ENCODE measurements around the gene SULT1E1.
"Not testable (repeated sequence)": the region's sequence is repeated elsewhere in the genome, so short reads cannot be mapped to it uniquely, and the experiment has no call there.

The SULT1E1 gene

DNA sequence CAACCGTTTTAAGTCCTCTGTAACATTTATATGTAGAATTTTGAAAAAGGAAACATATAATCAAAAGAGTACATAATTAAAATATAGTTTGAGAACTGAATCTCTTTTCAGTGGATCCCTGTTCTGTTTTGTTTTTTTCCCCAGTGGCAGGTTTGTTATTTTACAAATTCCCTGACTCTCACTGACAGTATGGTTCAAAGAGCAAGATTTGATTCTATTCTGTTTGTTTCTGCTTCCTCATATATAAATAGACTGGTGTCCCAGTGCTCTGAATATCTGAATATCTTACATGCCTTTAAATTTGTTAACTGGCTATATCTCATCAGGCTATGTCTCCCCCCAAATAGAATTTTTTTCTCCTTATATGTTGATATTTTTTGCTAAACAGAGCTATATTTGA is 16.6 kb downstream of the SULT1E1 start:
- DNase-seq (ENCODE audit: low read depth) = no peak

DNA sequence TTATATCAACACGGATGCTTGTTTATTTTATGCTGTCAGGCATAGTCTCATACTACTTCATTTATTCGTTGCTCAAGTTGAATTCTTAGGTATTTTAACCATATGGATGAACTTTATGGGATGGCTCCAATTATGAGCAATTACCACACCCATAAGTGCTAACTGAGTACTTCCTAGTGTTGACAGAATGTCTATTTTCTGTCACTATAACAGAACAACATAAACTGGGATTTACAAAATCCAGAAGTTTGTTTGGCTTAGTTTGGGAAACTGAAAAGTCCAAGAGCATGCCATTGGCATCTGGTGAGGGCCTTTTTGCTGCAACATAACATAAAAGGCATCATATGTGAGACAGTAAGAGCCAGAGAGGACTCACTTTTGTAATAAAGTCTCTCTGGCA is 21.0 kb downstream of the SULT1E1 start:
- DNase-seq (ENCODE audit: low read depth) = no peak

DNA sequence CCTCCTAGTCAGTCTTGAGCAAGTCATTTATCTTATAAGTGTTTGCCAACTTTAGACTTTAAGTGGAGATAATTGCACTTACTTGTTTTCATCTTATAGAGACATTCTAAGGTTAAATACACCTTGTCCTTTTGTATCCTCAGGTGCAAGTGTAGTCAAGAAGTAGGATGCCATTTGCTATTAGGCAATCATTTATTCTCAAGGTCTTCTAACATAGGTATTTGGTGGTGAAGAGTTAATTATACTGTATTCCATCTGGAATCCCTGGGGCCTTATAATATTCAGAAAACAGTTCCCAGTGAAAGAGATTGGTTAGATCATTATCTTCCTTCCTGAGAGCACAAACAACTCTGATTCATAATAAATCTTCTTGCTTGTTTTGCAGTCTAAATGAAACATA is 23.7 kb downstream of the SULT1E1 start:
- DNase-seq (ENCODE audit: low read depth) = no peak

DNA sequence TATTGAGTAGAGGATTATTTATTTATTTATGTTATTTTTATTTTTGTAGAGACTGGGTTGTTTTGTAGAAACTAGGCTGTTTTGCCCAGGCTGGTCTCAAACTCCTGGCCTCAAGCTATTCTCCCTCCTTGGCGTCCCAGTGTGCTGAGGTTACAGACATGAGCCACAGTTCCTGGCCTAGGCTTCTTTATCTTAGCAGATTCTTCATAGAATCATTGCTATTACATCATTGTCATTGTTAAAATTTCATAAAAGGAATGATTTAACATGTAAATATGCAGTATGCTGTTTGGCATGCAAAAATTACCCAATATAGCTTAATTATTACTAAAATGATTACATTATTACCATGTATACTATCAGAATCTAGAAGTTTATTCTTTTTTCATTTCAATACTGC is 24.2 kb downstream of the SULT1E1 start:
- DNase-seq (ENCODE audit: low read depth) = no peak

DNA sequence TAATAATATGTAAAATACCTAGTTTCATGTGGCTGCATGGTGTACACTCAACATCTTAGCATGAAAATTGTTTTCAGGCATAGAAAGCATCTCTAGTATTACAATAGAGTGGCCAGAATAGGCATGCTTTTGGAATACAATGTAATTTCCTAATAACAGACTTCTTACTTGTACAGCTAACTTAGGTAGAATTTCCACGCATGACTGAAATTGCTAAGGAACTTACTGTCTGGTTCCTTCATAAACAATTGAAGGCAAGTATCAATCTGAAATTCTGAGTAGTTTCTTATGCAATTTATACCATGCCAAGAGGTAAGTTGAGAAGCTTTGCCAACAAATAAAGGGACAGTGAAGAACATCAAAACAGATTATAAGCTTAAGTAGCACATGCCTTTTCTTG is 26.7 kb downstream of the SULT1E1 start:
- DNase-seq (ENCODE audit: low read depth) = no peak

DNA sequence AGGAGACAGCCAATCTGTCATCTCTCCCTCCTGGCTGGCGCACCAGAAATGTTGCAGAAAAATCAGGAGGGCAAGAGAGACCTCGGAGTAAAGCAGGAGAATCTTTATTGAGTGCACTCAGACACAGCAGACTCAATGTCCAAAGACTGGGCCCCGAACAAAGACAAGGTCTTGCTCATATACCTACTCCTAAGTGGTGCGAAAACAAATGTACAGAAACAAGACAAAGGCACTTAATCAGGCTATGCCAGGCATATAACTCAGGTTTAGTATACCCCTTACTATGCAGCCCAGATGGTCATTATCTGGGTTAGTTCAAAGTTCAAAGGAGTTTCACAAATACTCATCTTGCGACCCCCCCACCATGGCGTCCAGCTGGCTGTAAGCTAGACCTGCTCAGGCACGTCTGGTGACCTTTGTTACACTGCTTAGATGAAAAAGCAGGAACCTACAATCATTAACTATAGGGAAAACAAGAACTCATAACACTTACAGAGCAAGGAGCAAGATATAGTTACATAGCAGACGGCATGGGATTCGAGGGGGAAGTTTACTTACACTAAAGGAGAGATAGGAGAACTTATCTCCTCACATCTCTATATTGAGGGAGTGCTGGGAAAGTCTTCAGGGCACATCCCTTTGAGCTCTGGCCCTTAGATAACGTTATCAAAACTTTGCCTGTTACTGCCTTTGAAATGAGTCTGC is 27.5 kb downstream of the SULT1E1 start:
- no peak for DNase-seq (ENCODE audit: low read depth)

DNA sequence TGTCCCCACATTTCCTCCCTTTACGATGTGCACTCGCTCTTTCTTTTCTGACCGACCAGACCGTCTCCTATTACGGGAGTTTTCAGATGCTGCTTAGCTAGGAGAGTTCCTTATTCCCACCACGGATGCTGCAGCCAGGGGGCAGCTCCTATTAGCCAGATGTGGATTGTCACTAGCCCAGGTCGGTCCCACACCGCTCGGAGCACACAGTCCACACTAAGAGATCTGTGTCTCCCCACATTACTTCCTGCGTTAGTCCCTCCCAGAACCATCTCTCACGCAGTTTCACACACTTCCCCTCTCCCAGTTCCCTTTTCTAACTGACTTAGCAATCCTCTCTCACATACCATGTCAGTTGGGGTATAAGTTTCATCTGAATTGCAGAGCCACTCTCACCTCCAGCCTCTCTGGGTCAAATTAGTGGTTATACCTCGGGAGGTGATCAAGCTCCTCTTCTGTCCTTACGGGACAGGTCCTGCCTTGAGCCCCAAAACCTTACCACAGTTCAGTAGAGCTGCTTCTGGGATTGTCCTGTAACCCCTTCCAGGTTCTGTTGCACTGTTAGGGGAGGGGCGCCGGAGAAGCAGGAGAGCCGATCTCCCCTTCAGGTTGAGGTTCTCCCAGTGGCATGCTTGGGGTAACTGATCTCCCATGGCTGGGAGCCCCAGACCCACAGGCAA is 28.2 kb downstream of the SULT1E1 start:
- DNase-seq (ENCODE audit: low read depth) = no peak

DNA sequence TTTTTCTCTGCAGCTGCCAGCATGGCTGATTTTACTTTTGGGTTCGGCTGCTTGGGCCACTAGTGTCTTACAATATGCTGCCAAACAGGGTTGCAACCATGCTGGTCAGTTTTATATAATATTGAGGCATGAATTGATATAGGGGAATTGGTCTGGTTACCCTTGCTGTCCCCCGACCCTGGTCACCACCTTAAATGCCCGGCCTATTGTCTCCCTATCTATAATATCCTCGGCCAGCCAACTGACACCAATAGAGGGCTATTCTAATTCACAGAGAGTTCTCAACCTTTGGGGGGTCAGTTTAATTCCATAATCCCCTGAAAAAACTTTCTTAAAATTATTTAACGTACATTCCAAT is 28.7 kb downstream of the SULT1E1 start:
- DNase-seq (ENCODE audit: low read depth) = no peak

DNA sequence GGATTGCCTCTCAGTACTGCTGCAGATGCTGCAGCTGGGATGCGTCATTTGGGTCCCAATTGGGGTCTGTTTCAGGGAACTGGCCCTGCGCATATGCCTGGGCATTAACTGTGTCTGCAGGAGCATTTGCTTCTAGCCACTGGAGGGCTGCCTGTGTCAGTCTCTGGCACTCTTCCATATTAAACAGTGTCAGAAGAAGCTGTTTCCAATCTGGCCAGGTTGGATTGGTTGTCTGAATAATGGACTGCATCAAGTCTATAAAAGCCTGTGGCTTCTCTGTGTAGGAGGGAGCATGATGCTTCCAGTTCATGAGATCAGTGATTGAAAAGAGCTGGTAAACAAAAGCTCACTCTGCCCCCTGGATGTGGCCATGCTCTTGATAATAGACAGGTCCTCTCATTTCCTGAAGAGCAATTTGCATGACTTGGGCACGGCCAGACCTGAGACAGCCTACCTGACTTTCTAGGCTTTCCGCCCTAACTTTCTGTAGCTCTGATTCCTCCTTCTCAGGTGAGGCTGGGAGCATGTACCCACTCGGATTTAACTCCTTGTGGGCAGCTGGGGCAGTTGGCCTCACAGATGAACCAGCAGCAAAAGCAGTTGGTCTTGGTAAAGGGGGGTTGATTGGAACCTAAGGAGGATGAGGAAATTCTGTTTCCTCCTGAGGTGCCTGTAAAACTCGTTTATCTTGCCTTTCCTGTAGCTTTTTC is 29.2 kb downstream of the SULT1E1 start:
- DNase-seq (ENCODE audit: low read depth) = no peak

DNA sequence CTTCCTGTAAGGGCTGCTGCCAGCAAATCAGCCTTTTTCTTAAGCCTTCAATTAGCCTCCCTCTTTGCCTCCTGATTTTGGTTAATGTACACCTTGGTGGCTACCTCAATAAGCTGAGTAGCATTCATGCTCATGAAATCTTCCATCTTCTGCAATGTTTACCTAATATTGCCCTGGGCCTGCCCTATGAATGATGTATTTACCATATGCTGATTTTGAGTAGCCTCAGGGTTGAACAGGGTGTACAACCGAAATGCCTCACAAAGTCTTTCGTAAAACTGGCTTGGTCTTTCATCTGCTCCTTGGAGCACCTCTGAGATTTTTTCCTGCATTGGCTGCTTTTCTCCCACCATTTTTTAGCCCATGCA is 29.8 kb downstream of the SULT1E1 start:
- no peak for DNase-seq (ENCODE audit: low read depth)

DNA sequence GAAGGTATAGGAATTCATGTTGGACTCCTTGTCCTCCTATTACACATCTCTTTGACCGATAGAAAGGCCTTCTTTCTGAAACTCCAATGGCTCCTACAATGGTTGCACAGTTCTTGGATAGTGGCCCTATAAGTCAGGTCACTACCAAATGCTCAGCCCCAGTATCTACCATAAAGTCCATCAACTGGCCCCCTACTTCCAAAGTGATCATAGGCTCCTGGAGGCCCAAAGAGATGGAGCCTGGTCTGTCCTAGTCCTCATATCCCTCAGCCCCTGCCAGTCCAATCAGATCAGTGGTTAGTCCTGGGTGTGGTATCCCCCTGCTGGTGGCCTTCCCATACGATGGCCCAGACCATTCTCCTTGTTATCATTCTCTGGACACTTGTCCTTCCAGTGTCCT is 30.3 kb downstream of the SULT1E1 start:
- DNase-seq (ENCODE audit: low read depth) = no peak

DNA sequence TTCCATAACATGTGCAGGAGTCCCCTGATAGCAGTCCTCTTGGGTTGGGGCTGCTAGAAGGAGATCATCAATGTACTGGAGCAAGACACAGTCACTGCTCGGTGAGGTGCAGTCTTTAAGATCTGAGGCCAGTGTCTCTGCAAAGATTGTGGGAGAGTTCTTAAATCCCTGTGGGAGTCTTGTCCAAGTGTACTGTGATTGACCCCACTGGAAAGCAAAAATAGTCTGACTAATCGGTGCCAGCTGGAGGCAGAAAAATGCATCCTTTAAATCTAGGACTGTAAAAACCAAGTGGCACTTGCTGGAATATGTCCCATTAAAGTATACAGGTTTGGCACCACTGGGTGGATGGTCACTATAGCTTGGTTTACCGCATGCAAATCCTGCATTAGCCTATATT is 31.1 kb downstream of the SULT1E1 start:
- no peak for DNase-seq (ENCODE audit: low read depth)

DNA sequence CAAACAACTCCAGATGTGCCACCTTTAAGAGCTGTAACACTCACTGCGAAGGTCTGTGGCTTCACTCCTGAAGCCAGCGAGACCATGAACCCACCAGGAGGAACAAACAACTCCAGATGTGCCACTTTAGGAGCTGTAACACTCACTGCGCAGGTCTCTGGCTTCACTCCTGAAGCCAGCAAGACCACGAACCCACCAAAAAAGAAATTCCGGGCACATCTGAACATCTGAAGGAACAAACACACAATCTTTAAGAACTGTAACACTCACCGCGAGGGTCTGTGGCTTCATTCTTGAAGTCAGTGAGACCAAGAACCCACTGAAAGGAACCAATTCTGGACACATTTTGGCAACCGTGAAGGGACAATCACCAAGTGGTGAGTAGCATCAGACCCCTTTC is 34.9 kb downstream of the SULT1E1 start:
- not testable (repeated sequence) for DNase-seq (ENCODE audit: low read depth)

DNA sequence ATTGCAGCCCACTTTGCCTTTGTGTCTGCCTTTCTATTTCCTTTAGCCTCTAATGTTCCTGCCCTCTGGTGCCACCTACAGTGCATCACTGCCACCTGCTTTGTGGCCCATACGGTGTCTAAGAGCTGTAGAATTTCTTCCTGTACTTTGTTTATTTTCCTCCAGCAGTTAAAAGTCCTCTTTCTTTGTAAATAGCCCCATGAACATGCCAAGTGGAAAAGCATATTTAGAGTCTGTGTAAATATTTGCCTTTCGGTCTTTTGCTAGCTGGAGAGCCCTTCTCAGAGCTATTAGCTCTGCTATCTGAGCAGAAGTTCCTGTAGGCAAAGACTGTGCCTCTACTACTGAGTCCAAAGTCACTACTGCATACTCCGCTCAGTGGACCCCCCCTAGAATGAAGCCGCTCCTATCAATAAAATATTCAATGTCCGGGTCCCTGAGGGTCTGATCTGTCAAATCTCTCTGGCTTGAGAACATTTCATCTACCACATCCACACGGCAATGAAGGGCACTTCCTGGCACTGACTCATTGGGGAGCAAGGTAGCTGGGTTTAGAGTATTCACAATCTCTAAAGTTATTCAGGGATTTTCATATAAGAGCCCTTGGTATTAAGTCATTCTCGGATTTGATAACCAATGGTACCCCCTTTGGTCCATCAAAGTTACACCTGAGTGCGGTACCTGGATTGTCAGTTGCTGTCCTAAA is 36.3 kb downstream of the SULT1E1 start:
- DNase-seq (ENCODE audit: low read depth) = peak; percentile 12

DNA sequence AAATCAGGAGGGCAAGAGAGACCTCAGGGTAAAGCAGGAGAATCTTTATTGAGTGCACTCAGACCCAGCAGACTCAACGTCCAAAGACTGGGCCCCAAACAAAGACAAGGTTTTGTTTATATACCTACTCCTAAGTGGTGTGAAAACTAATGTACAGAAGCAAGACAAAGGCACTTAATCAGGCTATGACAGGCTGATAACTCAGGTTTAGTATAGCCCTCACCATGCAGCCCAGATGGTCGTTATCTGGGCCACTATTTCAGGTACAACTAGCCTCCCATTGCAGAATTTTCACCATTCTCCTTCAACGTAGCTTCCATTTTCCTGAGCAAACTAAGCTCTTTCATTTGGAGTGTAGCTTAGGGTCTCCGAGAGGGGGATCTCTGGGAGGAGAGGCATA is 36.9 kb downstream of the SULT1E1 start:
- DNase-seq (ENCODE audit: low read depth) = no peak

DNA sequence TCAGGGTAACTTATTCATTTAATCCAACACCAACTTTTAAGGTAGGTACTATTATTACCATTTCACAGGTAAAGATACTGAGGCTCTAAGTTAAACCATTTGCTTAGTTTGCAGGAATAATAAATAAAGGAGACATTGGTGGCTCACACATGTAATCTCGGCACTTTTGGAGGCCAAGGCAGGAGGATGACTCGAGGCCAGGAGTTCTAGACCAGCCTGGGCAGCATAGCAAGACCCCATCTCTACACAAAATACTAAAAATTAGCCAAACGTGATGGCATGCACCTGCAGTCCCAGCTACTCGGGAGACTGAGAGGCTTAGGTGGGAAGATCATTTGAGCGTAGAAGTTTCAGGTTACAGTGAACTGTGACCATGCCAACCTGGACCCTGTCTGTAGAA is 37.7 kb downstream of the SULT1E1 start:
- no peak for DNase-seq (ENCODE audit: low read depth)

DNA sequence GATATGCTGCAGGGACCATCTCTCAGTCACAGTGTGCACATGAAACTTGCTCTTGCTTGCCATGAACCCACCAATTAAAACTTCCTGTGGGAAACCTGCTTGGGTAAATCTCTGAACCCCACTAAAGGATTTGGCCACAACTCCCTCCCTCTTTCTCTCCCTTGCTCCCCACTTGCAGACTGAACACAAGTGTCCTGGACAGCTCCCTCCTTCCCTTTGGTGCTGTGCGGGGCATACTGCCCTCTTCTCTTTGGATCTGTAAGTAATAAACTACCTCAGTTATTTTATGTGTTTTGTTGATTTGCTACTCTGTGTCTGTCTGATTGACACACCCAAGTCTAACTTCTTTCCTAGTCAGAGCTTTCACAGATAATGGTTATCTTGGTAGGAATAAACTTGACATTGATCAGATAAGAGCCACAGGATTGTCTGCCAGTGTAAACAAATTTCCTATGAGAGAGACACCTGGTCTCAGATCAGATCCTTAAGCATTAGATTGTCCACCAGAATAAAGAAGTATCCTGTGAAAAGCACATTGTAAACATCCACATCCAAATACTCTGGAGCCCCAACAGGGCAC is 41.8 kb downstream of the SULT1E1 start:
- no peak for DNase-seq (ENCODE audit: low read depth)

DNA sequence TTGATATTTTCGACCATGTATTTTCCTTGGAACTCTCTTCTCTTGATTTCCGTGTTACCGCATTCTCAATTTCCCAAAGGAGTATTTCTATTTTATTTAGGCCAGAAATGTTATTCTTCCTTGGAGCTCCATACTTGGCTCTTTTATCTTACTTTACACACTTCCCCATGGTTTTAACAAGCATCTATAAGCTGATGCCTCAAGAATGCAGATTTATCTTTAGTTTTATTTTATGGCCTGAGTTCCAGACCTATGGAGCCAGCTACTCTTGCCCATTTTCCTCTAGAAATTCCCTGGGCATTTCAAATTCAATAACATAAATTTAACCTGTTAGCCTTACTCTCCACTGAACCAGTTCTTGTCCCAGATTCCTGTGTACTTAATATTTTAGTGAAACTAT is 43.7 kb downstream of the SULT1E1 start:
- no peak for DNase-seq (ENCODE audit: low read depth)

DNA sequence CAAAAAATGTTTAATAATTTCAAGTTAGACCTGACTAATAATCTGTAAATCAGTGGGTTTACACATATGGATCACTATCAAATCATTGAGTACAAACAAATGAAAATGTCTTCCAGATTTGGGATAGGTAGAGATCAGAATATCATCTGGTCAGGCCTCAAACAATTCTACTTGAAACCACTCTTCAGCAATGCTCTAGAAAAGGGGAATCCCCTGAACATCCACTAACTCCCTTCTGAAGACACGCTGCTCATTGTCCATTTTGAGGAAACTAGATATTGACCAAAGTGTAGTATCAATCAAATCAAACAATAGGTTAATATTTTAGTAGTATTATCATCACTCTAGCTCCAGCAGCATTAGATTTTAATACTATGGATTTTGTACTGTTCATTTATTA is 46.3 kb downstream of the SULT1E1 start:
- DNase-seq (ENCODE audit: low read depth) = no peak

DNA sequence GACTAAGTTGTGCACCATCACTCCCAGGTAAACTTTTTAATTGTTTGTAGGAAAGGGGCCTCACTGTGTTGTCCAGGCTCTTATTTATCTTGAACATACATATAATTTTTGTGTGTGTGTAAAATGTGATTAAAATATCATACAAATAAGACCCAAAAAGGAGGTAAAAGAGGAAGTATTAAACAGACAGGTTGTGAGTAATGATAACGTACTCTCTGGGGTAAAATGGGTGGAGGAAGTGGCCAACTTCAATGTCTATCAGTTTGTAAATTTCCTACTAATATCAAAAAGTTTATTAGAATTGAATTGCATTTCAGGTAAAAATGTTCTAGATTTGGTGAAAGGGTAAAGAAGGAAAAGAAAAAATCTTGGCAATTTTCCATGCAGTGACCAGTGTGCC is 48.8 kb downstream of the SULT1E1 start:
- no peak for DNase-seq (ENCODE audit: low read depth)

DNA sequence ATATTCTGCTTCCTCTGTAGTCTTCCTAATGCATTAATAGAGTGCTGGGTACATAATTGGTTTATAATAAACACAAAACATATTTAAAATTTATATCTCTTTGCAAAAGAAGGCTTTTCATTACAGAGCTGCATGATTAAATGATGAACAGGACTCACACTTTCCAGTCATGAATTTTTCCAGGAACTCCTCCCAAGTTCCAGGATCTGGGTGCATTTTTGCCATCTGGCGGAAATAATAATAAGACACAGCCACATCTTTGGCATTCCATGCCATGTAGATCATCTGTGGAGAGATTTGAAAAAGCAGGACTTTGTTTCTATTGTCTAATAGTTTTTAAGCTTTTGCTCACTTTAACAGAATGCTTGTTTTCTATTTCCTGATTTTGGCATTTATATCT is 59.3 kb downstream of the SULT1E1 start:
- no peak for DNase-seq (ENCODE audit: low read depth)

DNA sequence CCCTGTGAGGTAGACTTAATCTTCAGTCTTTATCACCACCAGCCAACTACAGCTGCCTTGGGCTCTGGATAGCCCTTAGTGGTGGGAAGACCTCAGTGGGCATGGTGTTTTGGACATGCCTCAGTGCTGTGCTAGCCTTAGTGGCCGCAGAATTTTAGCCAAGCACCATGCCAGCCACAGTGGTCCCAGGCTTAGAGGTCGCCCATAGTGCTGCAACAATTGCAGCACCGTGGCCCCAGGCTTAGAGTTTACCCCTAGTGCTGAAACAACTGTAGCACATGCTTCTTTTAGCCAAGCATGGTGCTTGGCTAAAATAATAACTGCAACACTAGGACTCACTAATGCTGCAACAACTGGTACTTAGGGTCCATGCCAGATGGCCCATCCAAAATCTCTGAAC is 60.6 kb downstream of the SULT1E1 start:
- no peak for DNase-seq (ENCODE audit: low read depth)

DNA sequence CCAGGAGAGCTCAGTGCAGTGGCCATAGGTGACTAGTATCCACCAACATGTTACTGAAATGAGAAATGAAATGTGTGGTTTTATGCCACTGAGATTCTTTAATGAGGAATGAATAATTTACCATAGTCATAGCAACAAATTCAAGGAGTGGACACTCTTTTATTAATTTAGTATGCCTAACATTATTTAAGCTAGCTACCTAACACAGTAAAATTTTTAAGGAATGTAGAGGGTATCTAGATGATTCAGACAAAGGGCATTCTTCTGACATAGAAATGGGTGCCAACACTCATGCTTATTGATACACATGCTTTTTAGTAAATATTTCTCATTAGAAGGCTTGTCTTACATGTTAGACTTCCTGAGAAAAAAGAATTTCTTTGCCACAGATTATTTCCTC is 66.2 kb downstream of the SULT1E1 start:
- DNase-seq (ENCODE audit: low read depth) = no peak

Data from activated T-cell treated with anti-CD3 and anti-CD28 coated beads for 48 hours (primary cell).